ENCODE results near the gene CATSPERZ.

CATSPERZ gene

GRCh38 chr11:64344787-64345186 lies 44.6 kb downstream of the CATSPERZ start:
- peaks cover 13% of the 10 kb centered on the region for H3K27me3 Mint-ChIP-seq (ENCODE audit: low read depth, poor library complexity)
- TF ChIP-seq, protein P1, sequence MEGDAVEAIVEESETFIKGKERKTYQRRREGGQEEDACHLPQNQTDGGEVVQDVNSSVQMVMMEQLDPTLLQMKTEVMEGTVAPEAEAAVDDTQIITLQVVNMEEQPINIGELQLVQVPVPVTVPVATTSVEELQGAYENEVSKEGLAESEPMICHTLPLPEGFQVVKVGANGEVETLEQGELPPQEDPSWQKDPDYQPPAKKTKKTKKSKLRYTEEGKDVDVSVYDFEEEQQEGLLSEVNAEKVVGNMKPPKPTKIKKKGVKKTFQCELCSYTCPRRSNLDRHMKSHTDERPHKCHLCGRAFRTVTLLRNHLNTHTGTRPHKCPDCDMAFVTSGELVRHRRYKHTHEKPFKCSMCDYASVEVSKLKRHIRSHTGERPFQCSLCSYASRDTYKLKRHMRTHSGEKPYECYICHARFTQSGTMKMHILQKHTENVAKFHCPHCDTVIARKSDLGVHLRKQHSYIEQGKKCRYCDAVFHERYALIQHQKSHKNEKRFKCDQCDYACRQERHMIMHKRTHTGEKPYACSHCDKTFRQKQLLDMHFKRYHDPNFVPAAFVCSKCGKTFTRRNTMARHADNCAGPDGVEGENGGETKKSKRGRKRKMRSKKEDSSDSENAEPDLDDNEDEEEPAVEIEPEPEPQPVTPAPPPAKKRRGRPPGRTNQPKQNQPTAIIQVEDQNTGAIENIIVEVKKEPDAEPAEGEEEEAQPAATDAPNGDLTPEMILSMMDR (IDR thresholded peaks at IDR 0.05): no peak
- no peaks in the 10 kb centered on the region for H3K9me3 Mint-ChIP-seq
- H3K36me3 Mint-ChIP-seq (ENCODE audit: low read depth): no peaks in the 10 kb centered on the region
- H3K4me1 Mint-ChIP-seq: peaks cover 48% of the 10 kb centered on the region
- H3K4me3 Mint-ChIP-seq: no peak overlapping the region
- no peak overlapping the region for H3K27ac Mint-ChIP-seq
- no peak for DNase-seq

DNA sequence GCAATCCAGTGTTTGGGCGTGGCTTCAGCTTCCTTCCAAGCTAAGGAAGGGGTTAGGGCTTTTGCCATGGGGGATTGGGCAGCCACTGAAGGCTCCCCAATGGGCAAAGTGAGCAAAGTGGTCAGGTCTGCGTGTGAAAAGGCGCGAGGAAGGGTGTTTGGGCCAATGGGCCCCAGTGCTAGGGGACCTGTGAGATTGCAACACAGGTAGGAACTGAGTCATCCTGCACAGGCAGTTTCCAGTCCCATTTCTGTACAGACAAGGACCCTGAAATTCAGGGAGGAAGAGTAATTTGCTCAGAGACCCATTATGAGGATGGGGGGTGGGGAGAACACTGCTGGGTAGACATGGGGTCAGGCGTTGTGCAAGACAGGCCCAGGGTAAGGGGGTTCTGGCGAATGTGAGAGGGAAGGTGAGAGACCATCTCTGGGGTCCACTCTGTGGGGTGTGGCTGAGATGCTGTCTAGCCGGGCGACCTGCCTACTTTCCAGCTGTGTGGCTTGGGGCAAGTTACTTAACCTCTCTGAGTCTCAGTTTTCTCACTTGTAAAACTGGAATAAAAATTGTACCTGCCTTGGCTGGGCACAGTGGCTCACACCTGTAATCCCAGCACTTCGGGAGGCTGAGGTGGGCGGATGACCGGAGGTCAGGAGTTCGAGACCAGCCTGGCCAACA lies 47.2 kb downstream of the CATSPERZ start:
- peaks cover 6% of the 10 kb centered on the region for H3K27me3 Mint-ChIP-seq (ENCODE audit: low read depth, poor library complexity)
- no peak overlapping the region for H3K27ac Mint-ChIP-seq
- no peaks in the 10 kb centered on the region for H3K36me3 Mint-ChIP-seq (ENCODE audit: low read depth)
- H3K9me3 Mint-ChIP-seq: no peaks in the 10 kb centered on the region
- peaks cover 44% of the 10 kb centered on the region for H3K4me1 Mint-ChIP-seq
- DNase-seq: no peak
- TF ChIP-seq, protein P1 (IDR thresholded peaks at IDR 0.05): no peak
- H3K4me3 Mint-ChIP-seq: no peak overlapping the region

GRCh38 chr11:64348383-64349024 lies 48.3 kb downstream of the CATSPERZ start:
- TF ChIP-seq, protein P1 (IDR thresholded peaks at IDR 0.05): no peak
- H3K27me3 Mint-ChIP-seq (ENCODE audit: low read depth, poor library complexity): peaks cover 6% of the 10 kb centered on the region
- H3K9me3 Mint-ChIP-seq: no peaks in the 10 kb centered on the region
- H3K4me1 Mint-ChIP-seq: peaks cover 44% of the 10 kb centered on the region
- H3K27ac Mint-ChIP-seq: no peak overlapping the region
- DNase-seq: peak; percentile 46
- peak overlapping the region; percentile 52 for H3K4me3 Mint-ChIP-seq
- no peaks in the 10 kb centered on the region for H3K36me3 Mint-ChIP-seq (ENCODE audit: low read depth)

DNA sequence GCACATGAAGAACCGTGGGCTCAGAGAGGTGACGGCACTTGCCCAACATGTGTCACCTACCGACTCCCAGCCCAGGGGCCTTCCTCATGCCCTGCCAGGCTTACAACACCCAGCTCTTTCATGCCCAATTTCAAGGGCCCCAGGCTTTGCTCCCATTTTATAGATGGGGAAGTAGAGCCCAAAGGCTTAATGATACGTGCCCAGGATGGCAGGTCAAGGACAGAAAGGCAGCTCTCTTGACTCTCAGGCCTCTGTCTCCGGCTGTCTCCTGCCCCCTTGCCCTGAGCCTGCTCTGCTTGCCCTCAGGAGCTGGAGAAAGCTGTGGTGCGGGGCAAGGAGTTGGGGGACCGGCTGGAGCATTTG lies 48.8 kb downstream of the CATSPERZ start:
- H3K36me3 Mint-ChIP-seq (ENCODE audit: low read depth): no peaks in the 10 kb centered on the region
- TF ChIP-seq, protein P1 (IDR thresholded peaks at IDR 0.05): no peak
- peaks cover 6% of the 10 kb centered on the region for H3K27me3 Mint-ChIP-seq (ENCODE audit: low read depth, poor library complexity)
- DNase-seq: no peak
- H3K4me3 Mint-ChIP-seq: no peak overlapping the region
- H3K27ac Mint-ChIP-seq: no peak overlapping the region
- no peaks in the 10 kb centered on the region for H3K9me3 Mint-ChIP-seq
- H3K4me1 Mint-ChIP-seq: peaks cover 44% of the 10 kb centered on the region

- Mint-ChIP-seq H3K36me3 (ENCODE audit: low read depth) (no peaks in the 10 kb centered on the region), H3K27me3 (ENCODE audit: low read depth, poor library complexity) (peaks cover 6% of the 10 kb centered on the region), H3K27ac (no peak overlapping the region), H3K4me1 (peaks cover 44% of the 10 kb centered on the region), H3K4me3 (no peak overlapping the region), H3K9me3 (no peaks in the 10 kb centered on the region)
- DNase-seq: no peak
- TF ChIP-seq, protein P1 (IDR thresholded peaks at IDR 0.05): no peak
Measured at GRCh38 chr11:64349404-64349803, 49.2 kb downstream of the CATSPERZ start.

Data from nephron progenitor cell (in vitro differentiated cells).